C4-2B (cell line): ENCODE results near the gene HMGXB4.

Source experiments
- CTCF ChIP-seq: fragments of 450-650 bp; conservative IDR thresholded peaks from 2 replicates; pipeline ENCODE4 v1.5.1; 2017; ENCODE audit warnings: mild to moderate bottlenecking
- ZFX ChIP-seq: fragments of 450-650 bp; IDR thresholded peaks from 2 replicates; pipeline ENCODE4 v1.6.1; 2017

- no peak for TF ChIP-seq CTCF
- no peak for TF ChIP-seq ZFX
Measured at GRCh38 chr22:35269630-35270029, 12.3 kb downstream of the HMGXB4 start.
